Activated CD8-positive, alpha-beta memory T cell treated with anti-CD3 and anti-CD28 coated beads, Interleukin-2, amount 10 ng/mL, durations not matched to agents 7 days and 5 days (primary cell): ENCODE measurements around the gene GP1BA. TPM values are rescaled to one million over a fixed set of nuclear protein-coding genes. Genes with fewer than 3 reads are reported as not detected.

Experiments
- ATAC-seq: fragments of 150-1000 bp; cut with Tn5 transposase; one replicate; pipeline ENCODE4 v1.10.0; 2021; ENCODE audit warnings: moderate library complexity
- CTCF ChIA-PET: fragments of 350-600 bp; sonication (Branson Sonifier 250); formaldehyde crosslinking; loops from one replicate; lab custom pipeline; 2021; ENCODE audit warnings: antibody characterized with exemption; lab: Charles Lee
- DNase-seq: peaks from one replicate; pipeline ENCODE4 v3.0.0-alpha.2; 2020
- H3K27ac Mint-ChIP-seq: one replicate; pipeline ENCODE4 v1.8.0; 2021; ENCODE audit warnings: mild to moderate bottlenecking, mixed read lengths
- H3K27me3 Mint-ChIP-seq: one replicate; pipeline ENCODE4 v1.8.0; 2021; ENCODE audit warnings: mixed read lengths
- H3K36me3 Mint-ChIP-seq: one replicate; pipeline ENCODE4 v1.8.0; 2021; ENCODE audit warnings: mild to moderate bottlenecking, mixed read lengths
- H3K4me1 Mint-ChIP-seq: one replicate; pipeline ENCODE4 v1.8.0; 2021; ENCODE audit warnings: mixed read lengths
- H3K4me3 Mint-ChIP-seq: one replicate; pipeline ENCODE4 v1.8.0; 2021; ENCODE audit warnings: mild to moderate bottlenecking, moderate library complexity, mixed read lengths
- H3K9me3 Mint-ChIP-seq: one replicate; pipeline ENCODE4 v1.8.0; 2022; ENCODE audit warnings: low read depth, mixed read lengths
- total RNA-seq, 2 experiments: library from RNA; stranded (reverse); gene quantifications; one replicate each; pipeline ENCODE4 v1.2.3, GENCODE V29; 2021

GP1BA gene
- total RNA-seq, 2 experiments from 2014 or later = not detected

DNA sequence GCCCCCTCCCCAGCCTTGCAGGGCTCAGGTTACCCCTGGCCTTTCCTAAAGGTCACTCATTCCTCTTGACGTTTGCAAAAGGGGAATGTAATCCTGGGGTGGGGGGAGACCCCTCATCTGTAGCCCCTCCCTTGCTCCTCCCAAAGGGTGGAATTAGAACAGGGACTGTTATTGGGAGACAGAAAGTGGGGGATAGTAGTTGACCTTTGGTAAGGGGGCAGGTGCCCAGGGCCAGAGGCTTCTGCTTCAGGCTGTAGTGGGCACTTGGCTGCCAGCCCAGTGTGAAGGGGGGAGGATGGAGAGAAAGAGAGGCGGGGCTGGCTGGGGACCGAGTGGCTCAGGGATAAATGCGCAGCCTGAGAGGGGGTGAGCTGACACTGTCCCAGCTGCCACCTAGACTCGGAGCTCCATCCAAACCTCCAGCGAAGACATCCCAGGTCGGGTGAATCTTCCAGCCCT, 18.7 kb downstream of the GP1BA start, which contains the start of gene ENO3:
Gene ENO3, plus strand, starts transcription at position 374 of the 459 bp plus-strand sequence. CDS start 711 bp downstream, outside the sequence.
- H3K9me3 Mint-ChIP-seq = no peaks in the 10 kb centered on the region
- peak within 1 kb of the TSS; percentile 89 for H3K27ac Mint-ChIP-seq
- no peak for DNase-seq
- no peaks in the 10 kb centered on the region for H3K27me3 Mint-ChIP-seq
- peaks cover 16% of the 10 kb centered on the region for H3K36me3 Mint-ChIP-seq
- peaks cover 20% of the 10 kb centered on the region for H3K4me1 Mint-ChIP-seq
- H3K4me3 Mint-ChIP-seq = peak within 1 kb of the TSS; percentile 79
- ATAC-seq = no peak
- CTCF ChIA-PET = interaction anchor here (0.7 to 4.5 kb wide), 3 partner anchors 12 to 241 kb away, joined by 4 to 18 read pairs (median 8); partner anchors contain the start of genes ARRB2 and SPAG7

GRCh38 chr17:4951486-4951885, 19.4 kb downstream of the GP1BA start:
- Mint-ChIP-seq H3K4me3 (peak overlapping the region; percentile 79), H3K27me3 (no peaks in the 10 kb centered on the region), H3K9me3 (no peaks in the 10 kb centered on the region), H3K4me1 (peaks cover 16% of the 10 kb centered on the region), H3K27ac (no peak overlapping the region), H3K36me3 (peaks cover 10% of the 10 kb centered on the region)
- CTCF ChIA-PET = interaction anchor here (1.1 to 4.5 kb wide), 4 partner anchors 11 to 42 kb away, joined by 4 to 18 read pairs (median 8); partner anchors contain the start of genes RNF167, SLC25A11 and SPAG7
- ATAC-seq = no peak
- no peak for DNase-seq

- DNase-seq (no peak), ATAC-seq (no peak)
- Mint-ChIP-seq H3K27me3 (no peaks in the 10 kb centered on the region), H3K4me3 (no peak overlapping the region), H3K4me1 (peaks cover 16% of the 10 kb centered on the region), H3K9me3 (no peaks in the 10 kb centered on the region), H3K36me3 (no peaks in the 10 kb centered on the region), H3K27ac (no peak overlapping the region)
- CTCF ChIA-PET = interaction anchor here (1.2 to 4.5 kb wide), 5 partner anchors 9 to 50 kb away, joined by 3 to 18 read pairs (median 4); partner anchors contain the start of genes CHRNE and SPAG7
These were observed 21.4 kb downstream of the GP1BA start for GRCh38 chr17:4953451-4953961.

DNA sequence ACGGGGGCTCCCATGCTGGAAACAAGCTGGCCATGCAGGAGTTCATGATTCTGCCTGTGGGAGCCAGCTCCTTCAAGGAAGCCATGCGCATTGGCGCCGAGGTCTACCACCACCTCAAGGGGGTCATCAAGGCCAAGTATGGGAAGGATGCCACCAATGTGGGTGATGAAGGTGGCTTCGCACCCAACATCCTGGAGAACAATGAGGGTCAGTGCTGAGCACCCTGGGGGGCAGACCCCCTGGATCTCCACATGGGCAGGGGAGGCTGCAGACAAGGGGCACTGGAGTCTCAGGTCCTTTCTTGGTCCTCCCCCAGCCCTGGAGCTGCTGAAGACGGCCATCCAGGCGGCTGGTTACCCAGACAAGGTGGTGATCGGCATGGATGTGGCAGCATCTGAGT, 23.0 kb downstream of the GP1BA start:
- DNase-seq = no peak
- H3K4me1 Mint-ChIP-seq = peaks cover 14% of the 10 kb centered on the region
- no peak for ATAC-seq
- no peak overlapping the region for H3K4me3 Mint-ChIP-seq
- H3K9me3 Mint-ChIP-seq = no peaks in the 10 kb centered on the region
- peaks cover 2% of the 10 kb centered on the region for H3K36me3 Mint-ChIP-seq
- no peaks in the 10 kb centered on the region for H3K27me3 Mint-ChIP-seq
- CTCF ChIA-PET = interaction anchor here (1.3 to 1.5 kb wide), 3 partner anchors 12 to 107 kb away, joined by 5 to 8 read pairs (median 7); partner anchors contain the start of gene SPAG7
- H3K27ac Mint-ChIP-seq = no peak overlapping the region

- H3K27ac Mint-ChIP-seq = no peak overlapping the region
- no peaks in the 10 kb centered on the region for H3K27me3 Mint-ChIP-seq
- no peak overlapping the region for H3K4me3 Mint-ChIP-seq
- no peaks in the 10 kb centered on the region for H3K9me3 Mint-ChIP-seq
- CTCF ChIA-PET = interaction anchor here (1.4 to 3.7 kb wide), 4 partner anchors 11 to 47 kb away, joined by 6 to 17 read pairs (median 12); partner anchors contain the start of genes RNF167, SLC25A11 and SPAG7
- peaks cover under 1% of the 10 kb centered on the region for H3K4me1 Mint-ChIP-seq
- no peak for ATAC-seq
- DNase-seq = no peak
- H3K36me3 Mint-ChIP-seq = peaks cover 6% of the 10 kb centered on the region
These were observed 24.5 kb downstream of the GP1BA start for GRCh38 chr17:4956493-4957061.

- H3K4me1 Mint-ChIP-seq = no peaks in the 10 kb centered on the region
- H3K9me3 Mint-ChIP-seq = no peaks in the 10 kb centered on the region
- ATAC-seq (no peak), DNase-seq (no peak)
- no peak overlapping the region for H3K4me3 Mint-ChIP-seq
- peaks cover 7% of the 10 kb centered on the region for H3K36me3 Mint-ChIP-seq
- CTCF ChIA-PET = interaction anchor here (1.4 to 3.7 kb wide), 4 partner anchors 9 to 49 kb away, joined by 6 to 17 read pairs (median 12); partner anchors contain the start of genes RNF167, SLC25A11 and SPAG7
- no peaks in the 10 kb centered on the region for H3K27me3 Mint-ChIP-seq
- H3K27ac Mint-ChIP-seq = no peak overlapping the region
These were observed 26.0 kb downstream of the GP1BA start for GRCh38 chr17:4958102-4958501.

GRCh38 chr17:4959261-4959965, 27.3 kb downstream of the GP1BA start:
- Mint-ChIP-seq H3K27me3 (no peaks in the 10 kb centered on the region), H3K4me3 (no peak overlapping the region), H3K4me1 (no peaks in the 10 kb centered on the region), H3K9me3 (no peaks in the 10 kb centered on the region), H3K36me3 (peaks cover 7% of the 10 kb centered on the region), H3K27ac (no peak overlapping the region)
- DNase-seq = no peak
- ATAC-seq = no peak
- CTCF ChIA-PET = interaction anchor here (3.7 kb wide), 1 partner anchor 8 kb away, joined by 17 read pairs; the partner anchor contains the start of gene SPAG7

GRCh38 chr17:4960279-4960922, 28.3 kb downstream of the GP1BA start:
- Mint-ChIP-seq H3K36me3 (peaks cover 12% of the 10 kb centered on the region), H3K4me1 (peaks cover 3% of the 10 kb centered on the region), H3K4me3 (no peak overlapping the region), H3K27me3 (no peaks in the 10 kb centered on the region), H3K9me3 (no peaks in the 10 kb centered on the region), H3K27ac (no peak overlapping the region)
- CTCF ChIA-PET = no interaction called here
- DNase-seq = no peak
- no peak for ATAC-seq

DNA sequence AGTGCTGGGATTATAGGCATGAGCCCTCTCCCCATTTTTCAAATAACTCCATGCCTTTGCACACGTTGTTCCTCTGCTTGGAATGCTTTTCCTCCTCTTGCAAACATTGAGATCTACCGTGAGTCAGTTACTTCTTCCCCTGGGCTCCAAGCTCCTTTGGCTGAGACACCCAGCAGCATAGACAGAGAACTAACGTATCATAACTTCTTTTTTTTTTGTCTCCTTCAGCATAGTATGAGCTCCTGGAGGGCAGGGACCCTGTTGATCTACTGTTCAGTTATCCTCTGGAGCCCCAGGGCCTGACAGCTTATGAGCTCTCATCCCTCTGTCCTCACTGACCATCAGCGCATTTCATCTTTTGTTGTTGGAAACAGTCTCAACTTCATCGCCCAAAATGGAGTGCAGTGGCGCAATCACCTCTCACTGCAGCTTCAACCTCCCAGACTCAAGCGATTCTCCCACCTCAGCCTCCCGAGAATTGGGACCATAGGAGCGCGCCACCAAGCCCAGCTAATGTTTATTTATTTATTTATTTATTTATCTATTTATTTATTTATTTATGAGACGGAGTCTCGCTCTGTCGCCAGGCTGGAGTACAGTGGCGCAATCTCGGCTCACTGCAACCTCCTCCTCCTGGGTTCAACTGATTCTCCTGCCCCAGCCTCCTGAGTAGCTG, 33.4 kb downstream of the GP1BA start:
- no peak for ATAC-seq
- no peaks in the 10 kb centered on the region for H3K9me3 Mint-ChIP-seq
- peak overlapping the region; percentile 44 for H3K4me3 Mint-ChIP-seq
- peaks cover 31% of the 10 kb centered on the region for H3K36me3 Mint-ChIP-seq
- H3K27me3 Mint-ChIP-seq = no peaks in the 10 kb centered on the region
- no peak overlapping the region for H3K27ac Mint-ChIP-seq
- H3K4me1 Mint-ChIP-seq = peaks cover 30% of the 10 kb centered on the region
- CTCF ChIA-PET = interaction anchor here (1.3 to 4.7 kb wide), 3 partner anchors 13 to 56 kb away, joined by 3 to 34 read pairs (median 31); partner anchors contain the start of gene PFN1
- DNase-seq = no peak

GRCh38 chr17:4966844-4967538, 34.9 kb downstream of the GP1BA start:
- CTCF ChIA-PET = interaction anchor here (1.0 to 6.3 kb wide), 13 partner anchors 9 to 400 kb away, joined by 3 to 39 read pairs (median 9); partner anchors contain the start of genes CAMTA2, ENO3, PFN1 and RNF167
- ATAC-seq (peak; percentile 89), DNase-seq (peak; percentile 99)
- Mint-ChIP-seq H3K36me3 (peaks cover 34% of the 10 kb centered on the region), H3K4me1 (peaks cover 36% of the 10 kb centered on the region), H3K27me3 (no peaks in the 10 kb centered on the region), H3K4me3 (no peak overlapping the region), H3K9me3 (no peaks in the 10 kb centered on the region), H3K27ac (no peak overlapping the region)

- H3K27ac Mint-ChIP-seq = no peak within 1 kb of the TSS
- H3K4me3 Mint-ChIP-seq = no peak within 1 kb of the TSS
- peaks cover 39% of the 10 kb centered on the region for H3K36me3 Mint-ChIP-seq
- no peaks in the 10 kb centered on the region for H3K27me3 Mint-ChIP-seq
- ATAC-seq = peak; percentile 73
- H3K9me3 Mint-ChIP-seq = no peaks in the 10 kb centered on the region
- peaks cover 36% of the 10 kb centered on the region for H3K4me1 Mint-ChIP-seq
- DNase-seq = peak; percentile 96
- CTCF ChIA-PET = interaction anchor here (0.7 to 6.3 kb wide), 16 partner anchors 10 to 401 kb away, joined by 3 to 39 read pairs (median 7); partner anchors contain the start of genes CAMTA2, ENO3, PFN1 and RNF167
These were observed 35.7 kb downstream of the GP1BA start, which contains the start of gene SPAG7 for GRCh38 chr17:4967539-4968485. Gene SPAG7, minus strand, starts transcription at chr17:4967817. Its CDS starts 13 bp downstream, at chr17:4967804.
